PC-9 (cell line): Measurements from ENCODE around the gene PGM2. TPM values are rescaled to one million over a fixed set of nuclear protein-coding genes. Genes with fewer than 3 reads are reported as not detected.

Source experiments
- BruUV-seq: library from RNA; stranded (reverse); fragments of 400-500 nt; replicated peaks from 2 replicates; lab custom pipeline; 2021; lab: Mats Ljungman, UMichigan
- CTCF ChIA-PET: fragments of 300-600 bp; sonication (Branson Sonifier 250); formaldehyde crosslinking; loops from one replicate; lab custom pipeline; 2022; ENCODE audit warnings: antibody characterized with exemption; lab: Charles Lee
- POLR2A ChIA-PET: fragments of 300-600 bp; sonication (Branson Sonifier 250); formaldehyde crosslinking; loops from one replicate; lab custom pipeline; 2022; ENCODE audit warnings: antibody characterized with exemption; ENCODE audit not compliant: unreplicated experiment; lab: Charles Lee
- DNase-seq, 2 experiments: peaks; one replicate each; pipeline versions ENCODE4 v3.0.0 to v3.0.0-alpha.2; 2015 to 2022; ENCODE audit warnings: mixed read lengths in 1 of 2
- H2AFZ ChIP-seq: fragments of 200-600 bp; sonication (generic); 2 replicates; pipeline ENCODE4 v1.8.1; 2017; ENCODE audit warnings: antibody characterized with exemption
- H3F3A ChIP-seq: fragments of 200-600 bp; sonication (generic); 2 replicates; pipeline ENCODE4 v1.8.1; 2017; ENCODE audit warnings: antibody characterized with exemption, mild to moderate bottlenecking, low read depth; ENCODE audit not compliant: insufficient read depth
- H3K27ac ChIP-seq: fragments of 200-600 bp; sonication (generic); 2 replicates; pipeline ENCODE4 v1.6.1; 2016; ENCODE audit warnings: mixed run types
- H3K27me3 ChIP-seq: fragments of 200-600 bp; sonication (generic); 2 replicates; pipeline ENCODE4 v1.6.1; 2016; ENCODE audit warnings: low read depth, mixed run types; ENCODE audit not compliant: insufficient read depth
- H3K36me3 ChIP-seq: fragments of 200-600 bp; sonication (generic); 2 replicates; pipeline ENCODE4 v1.6.1; 2016; ENCODE audit warnings: low read depth, mixed run types
- H3K4me1 ChIP-seq: fragments of 200-600 bp; sonication (generic); replicated peaks from 2 replicates; pipeline ENCODE4 v1.6.1; 2016; ENCODE audit warnings: mixed run types; ENCODE audit not compliant: insufficient read depth
- H3K4me2 ChIP-seq: fragments of 200-600 bp; sonication (generic); 2 replicates; pipeline ENCODE4 v1.6.1; 2017; ENCODE audit warnings: mixed run types
- H3K4me3 ChIP-seq: fragments of 200-600 bp; sonication (generic); 2 replicates; pipeline ENCODE4 v1.6.1; 2016; ENCODE audit warnings: mixed run types
- H3K79me2 ChIP-seq: fragments of 200-600 bp; sonication (generic); 2 replicates; pipeline ENCODE4 v1.6.1; 2017; ENCODE audit warnings: low read depth, mixed run types
- H3K9me2 ChIP-seq: fragments of 200-600 bp; sonication (generic); 2 replicates; pipeline ENCODE4 v1.8.1; 2017; ENCODE audit warnings: mild to moderate bottlenecking; ENCODE audit not compliant: insufficient read depth
- H3K9me3 ChIP-seq: fragments of 200-600 bp; sonication (generic); 2 replicates; pipeline ENCODE4 v1.8.1; 2016; ENCODE audit warnings: low read depth; ENCODE audit not compliant: insufficient read depth
- H4K20me1 ChIP-seq: fragments of 200-600 bp; sonication (generic); 2 replicates; pipeline ENCODE4 v1.8.1; 2017; ENCODE audit not compliant: insufficient read depth
- EZH2 ChIP-seq: fragments of 200-600 bp; sonication (generic); IDR thresholded peaks from 2 replicates; pipeline ENCODE4 v1.8.0; 2017; ENCODE audit warnings: antibody characterized with exemption, low read depth
- intact Hi-C: fragments of 100-400 bp; cut with micrococcal nuclease; formaldehyde crosslinking; loops from one replicate; pipeline ENCODE4 v1.10.0; 2022; ENCODE audit not compliant: unreplicated experiment
- total RNA-seq: library from RNA; stranded (reverse); gene quantifications from 2 replicates; pipeline ENCODE4 v1.2.3, GENCODE V29; 2021
- TF ChIP-seq, protein P1 (sequence below): fragments of 200-600 bp; sonication (generic); conservative IDR thresholded peaks from 2 replicates; pipeline ENCODE4 v1.6.1; 2017; ENCODE audit warnings: mixed run types, antibody characterized with exemption, mild to moderate bottlenecking, moderate library complexity

Gene PGM2
- total RNA-seq, 1 experiment from 2014 or later: 32.5 TPM

DNA sequence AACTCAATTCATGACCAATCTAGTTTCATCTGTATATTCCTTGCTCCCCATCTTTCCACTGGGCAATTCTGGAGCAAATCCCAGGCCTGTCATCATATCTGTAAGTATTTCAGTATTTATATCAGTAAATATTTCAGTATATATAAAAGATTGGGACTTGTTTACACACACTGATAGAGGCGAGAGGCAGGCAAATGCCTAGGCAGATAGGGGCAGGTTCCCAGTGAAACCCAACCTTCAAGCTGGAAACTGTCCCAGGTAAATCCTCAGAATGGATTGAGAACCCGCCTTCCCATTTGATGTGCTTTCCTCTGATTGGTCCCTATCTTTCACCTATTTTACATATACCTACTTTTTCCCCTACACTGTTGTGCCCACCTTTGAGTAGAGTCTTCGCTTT, 40.6 kb downstream of the PGM2 start:
- H3F3A ChIP-seq: no peaks in the 10 kb centered on the region
- H3K4me2 ChIP-seq: no peak overlapping the region
- no peak overlapping the region for H2AFZ ChIP-seq
- H3K36me3 ChIP-seq: no peaks in the 10 kb centered on the region
- no peak overlapping the region for H3K27ac ChIP-seq
- intact Hi-C loops: no loop called here
- no peaks in the 10 kb centered on the region for H3K4me1 ChIP-seq
- no peaks in the 10 kb centered on the region for H4K20me1 ChIP-seq
- no peaks in the 10 kb centered on the region for H3K9me3 ChIP-seq
- H3K27me3 ChIP-seq: no peaks in the 10 kb centered on the region
- DNase-seq: no peak
- no peak overlapping the region for H3K4me3 ChIP-seq
- no peaks in the 10 kb centered on the region for H3K79me2 ChIP-seq
- CTCF ChIA-PET: no interaction called here
- POLR2A ChIA-PET: no interaction called here
- BruUV-seq: no TSS peak
- TF ChIP-seq EZH2: no peak
- TF ChIP-seq, protein P1, sequence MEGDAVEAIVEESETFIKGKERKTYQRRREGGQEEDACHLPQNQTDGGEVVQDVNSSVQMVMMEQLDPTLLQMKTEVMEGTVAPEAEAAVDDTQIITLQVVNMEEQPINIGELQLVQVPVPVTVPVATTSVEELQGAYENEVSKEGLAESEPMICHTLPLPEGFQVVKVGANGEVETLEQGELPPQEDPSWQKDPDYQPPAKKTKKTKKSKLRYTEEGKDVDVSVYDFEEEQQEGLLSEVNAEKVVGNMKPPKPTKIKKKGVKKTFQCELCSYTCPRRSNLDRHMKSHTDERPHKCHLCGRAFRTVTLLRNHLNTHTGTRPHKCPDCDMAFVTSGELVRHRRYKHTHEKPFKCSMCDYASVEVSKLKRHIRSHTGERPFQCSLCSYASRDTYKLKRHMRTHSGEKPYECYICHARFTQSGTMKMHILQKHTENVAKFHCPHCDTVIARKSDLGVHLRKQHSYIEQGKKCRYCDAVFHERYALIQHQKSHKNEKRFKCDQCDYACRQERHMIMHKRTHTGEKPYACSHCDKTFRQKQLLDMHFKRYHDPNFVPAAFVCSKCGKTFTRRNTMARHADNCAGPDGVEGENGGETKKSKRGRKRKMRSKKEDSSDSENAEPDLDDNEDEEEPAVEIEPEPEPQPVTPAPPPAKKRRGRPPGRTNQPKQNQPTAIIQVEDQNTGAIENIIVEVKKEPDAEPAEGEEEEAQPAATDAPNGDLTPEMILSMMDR: no peak
- no peaks in the 10 kb centered on the region for H3K9me2 ChIP-seq

DNA sequence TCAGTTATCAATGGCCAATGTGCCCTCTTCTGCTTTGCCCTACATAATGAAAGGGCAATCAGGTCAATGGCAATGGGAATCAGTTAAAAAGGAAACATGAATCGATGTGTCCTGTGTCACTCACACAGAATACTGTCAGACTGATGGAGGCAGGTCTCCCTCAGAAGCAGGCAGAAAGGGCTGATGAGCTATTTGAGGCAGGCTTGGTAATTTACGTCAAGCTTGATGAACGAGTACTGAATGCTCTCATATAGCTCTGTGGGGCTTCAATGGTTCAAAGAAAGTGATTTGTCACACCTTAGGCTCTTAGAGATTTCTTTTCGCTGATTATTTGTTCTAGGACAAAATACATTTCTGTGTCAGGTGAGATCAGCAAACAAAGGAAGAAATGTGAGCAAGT, 41.8 kb downstream of the PGM2 start:
- H3K4me3 ChIP-seq: no peak overlapping the region
- intact Hi-C loops: no loop called here
- DNase-seq: no peak

DNA sequence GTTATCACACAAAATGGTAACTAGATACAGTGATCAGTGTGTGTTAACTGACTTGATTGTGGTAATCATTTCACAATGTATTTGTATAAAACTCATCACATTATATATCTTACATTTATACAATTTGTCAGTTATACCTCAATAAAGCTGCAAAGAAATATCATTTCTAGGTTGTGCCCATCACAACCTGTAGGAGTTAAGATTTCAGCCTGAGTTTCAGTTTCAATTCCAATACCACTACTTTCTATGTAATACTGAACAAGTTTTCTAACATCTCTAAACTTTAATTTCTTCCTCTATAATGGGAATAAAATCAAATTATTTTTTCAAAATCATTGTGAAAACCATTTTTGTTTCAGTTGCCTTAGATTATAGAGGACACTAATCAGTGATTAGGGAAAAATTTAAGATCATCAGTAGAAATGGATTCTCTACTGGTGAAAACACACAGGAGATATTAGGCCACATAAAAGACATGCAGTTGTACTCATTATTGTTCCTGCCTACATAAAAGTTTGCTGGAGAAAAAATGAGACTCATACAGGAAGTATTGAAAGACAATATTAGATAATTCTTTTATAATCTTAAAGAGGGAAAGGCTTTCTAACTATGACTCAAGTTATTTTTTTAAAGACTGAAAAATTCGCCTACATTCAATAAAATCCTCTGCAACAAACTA, 46.0 kb downstream of the PGM2 start:
- ChIA-PET CTCF (no interaction called here), POLR2A (no interaction called here)
- no peaks in the 10 kb centered on the region for H3K27me3 ChIP-seq
- no peaks in the 10 kb centered on the region for H3K9me3 ChIP-seq
- no peak overlapping the region for H3K27ac ChIP-seq
- TF ChIP-seq, protein P1: no peak
- TF ChIP-seq EZH2: no peak
- H4K20me1 ChIP-seq: no peaks in the 10 kb centered on the region
- H3K4me2 ChIP-seq: no peak overlapping the region
- H3K4me1 ChIP-seq: peaks cover 7% of the 10 kb centered on the region
- H2AFZ ChIP-seq: no peak overlapping the region
- intact Hi-C loops: no loop called here
- peaks cover 11% of the 10 kb centered on the region for H3F3A ChIP-seq
- no peak for DNase-seq
- no peak overlapping the region for H3K4me3 ChIP-seq
- H3K36me3 ChIP-seq: no peaks in the 10 kb centered on the region
- H3K9me2 ChIP-seq: no peaks in the 10 kb centered on the region
- H3K79me2 ChIP-seq: no peaks in the 10 kb centered on the region
- no TSS peak for BruUV-seq

More for the DNA sequence above, 41.8 kb downstream of the PGM2 start:
- Histone ChIP-seq H3F3A (peaks cover 5% of the 10 kb centered on the region; the same call in 1 of the 2 replicates), H3K79me2 (no peaks in the 10 kb centered on the region), H3K9me3 (no peaks in the 10 kb centered on the region), H3K9me2 (no peaks in the 10 kb centered on the region), H3K4me2 (no peak overlapping the region), H3K27ac (no peak overlapping the region), H3K36me3 (no peaks in the 10 kb centered on the region), H2AFZ (no peak overlapping the region), H4K20me1 (no peaks in the 10 kb centered on the region), H3K4me1 (peaks cover 5% of the 10 kb centered on the region), H3K27me3 (no peaks in the 10 kb centered on the region)
- no peak for TF ChIP-seq EZH2
- TF ChIP-seq, protein P1: no peak
- ChIA-PET CTCF (no interaction called here), POLR2A (no interaction called here)
- BruUV-seq: no TSS peak
